ENCODE data around the gene HDHD2.

- TF ChIP-seq, protein P1, sequence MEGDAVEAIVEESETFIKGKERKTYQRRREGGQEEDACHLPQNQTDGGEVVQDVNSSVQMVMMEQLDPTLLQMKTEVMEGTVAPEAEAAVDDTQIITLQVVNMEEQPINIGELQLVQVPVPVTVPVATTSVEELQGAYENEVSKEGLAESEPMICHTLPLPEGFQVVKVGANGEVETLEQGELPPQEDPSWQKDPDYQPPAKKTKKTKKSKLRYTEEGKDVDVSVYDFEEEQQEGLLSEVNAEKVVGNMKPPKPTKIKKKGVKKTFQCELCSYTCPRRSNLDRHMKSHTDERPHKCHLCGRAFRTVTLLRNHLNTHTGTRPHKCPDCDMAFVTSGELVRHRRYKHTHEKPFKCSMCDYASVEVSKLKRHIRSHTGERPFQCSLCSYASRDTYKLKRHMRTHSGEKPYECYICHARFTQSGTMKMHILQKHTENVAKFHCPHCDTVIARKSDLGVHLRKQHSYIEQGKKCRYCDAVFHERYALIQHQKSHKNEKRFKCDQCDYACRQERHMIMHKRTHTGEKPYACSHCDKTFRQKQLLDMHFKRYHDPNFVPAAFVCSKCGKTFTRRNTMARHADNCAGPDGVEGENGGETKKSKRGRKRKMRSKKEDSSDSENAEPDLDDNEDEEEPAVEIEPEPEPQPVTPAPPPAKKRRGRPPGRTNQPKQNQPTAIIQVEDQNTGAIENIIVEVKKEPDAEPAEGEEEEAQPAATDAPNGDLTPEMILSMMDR (conservative IDR thresholded peaks at IDR 0.05 in 1 of 2, IDR thresholded peaks at IDR 0.05 in 1 of 2; ENCODE audit: low read depth in 1 of 2, low read length in 2 of 2): no peak
- TF ChIP-seq EZH2 (IDR thresholded peaks at IDR 0.05; ENCODE audit: low read length, missing control alignments): no peak
Observed at GRCh38 chr18:47174545-47175116, 24.3 kb upstream of the HDHD2 start.
